ENCODE data around the gene EDARADD.
"Not testable (repeated sequence)": the region's sequence is repeated elsewhere in the genome, so short reads cannot be mapped to it uniquely, and the experiment has no call there.

The EDARADD gene

GRCh38 chr1:236491469-236492136, 97.5 kb downstream of the EDARADD start:
- DNase-seq = no peak

- DNase-seq = no peak
Measured at GRCh38 chr1:236492378-236492777, 98.3 kb downstream of the EDARADD start.

- no peak for DNase-seq
Measured at GRCh38 chr1:236494082-236494481, 100.0 kb downstream of the EDARADD start.

GRCh38 chr1:236494586-236495466, 100.7 kb downstream of the EDARADD start:
- no peak for DNase-seq

- DNase-seq = no peak
Measured at GRCh38 chr1:236495467-236496112, 101.5 kb downstream of the EDARADD start.

- no peak for DNase-seq
Measured at GRCh38 chr1:236497908-236498307, 103.8 kb downstream of the EDARADD start.

- DNase-seq = no peak
Measured at GRCh38 chr1:236501093-236501492, 107.0 kb downstream of the EDARADD start.

- DNase-seq = no peak
Measured at GRCh38 chr1:236502579-236502971, 108.5 kb downstream of the EDARADD start.

GRCh38 chr1:236502972-236503639, 109.0 kb downstream of the EDARADD start:
- DNase-seq = no peak

GRCh38 chr1:236504338-236504737, 110.3 kb downstream of the EDARADD start:
- DNase-seq = not testable (repeated sequence)

- DNase-seq = no peak
Measured at GRCh38 chr1:236507022-236507700, 113.1 kb downstream of the EDARADD start.

- DNase-seq = no peak
Measured at GRCh38 chr1:236508593-236509027, 114.5 kb downstream of the EDARADD start.

- no peak for DNase-seq
Measured at GRCh38 chr1:236509203-236509602, 115.1 kb downstream of the EDARADD start.

GRCh38 chr1:236509647-236510401, 115.7 kb downstream of the EDARADD start:
- no peak for DNase-seq

GRCh38 chr1:236511735-236512418, 117.8 kb downstream of the EDARADD start:
- no peak for DNase-seq

- DNase-seq = no peak
Measured at GRCh38 chr1:236514703-236515442, 120.8 kb downstream of the EDARADD start.

GRCh38 chr1:236515443-236515958, 121.4 kb downstream of the EDARADD start:
- no peak for DNase-seq

GRCh38 chr1:236516929-236517704, 123.0 kb downstream of the EDARADD start:
- no peak for DNase-seq

- no peak for DNase-seq
Measured at GRCh38 chr1:236518322-236518721, 124.2 kb downstream of the EDARADD start.

All from NCI-H524 treated with DMSO at 0.1 percent for 48 hours (cell line).